GM19328 (cell line): Measurements from ENCODE around the gene LRG1.
"Not testable (repeated sequence)": the region's sequence is repeated elsewhere in the genome, so short reads cannot be mapped to it uniquely, and the experiment has no call there.

Experiments used
- ATAC-seq: cut with Tn5 transposase; IDR thresholded peaks from one replicate; pipeline ENCODE4 v1.9.1; 2021; ENCODE audit warnings: mild to moderate bottlenecking, moderate library complexity; ENCODE audit not compliant: unreplicated experiment

The LRG1 gene

GRCh38 chr19:4529924-4530522 lies 9.8 kb downstream of the LRG1 start:
- no peak for ATAC-seq

- ATAC-seq = no peak
Observed at GRCh38 chr19:4528843-4529242, 11.0 kb downstream of the LRG1 start.

GRCh38 chr19:4527377-4527776 lies 12.5 kb downstream of the LRG1 start:
- not testable (repeated sequence) for ATAC-seq

- no peak for ATAC-seq
Observed at GRCh38 chr19:4525563-4526002, 14.3 kb downstream of the LRG1 start.

GRCh38 chr19:4524808-4525562 lies 14.9 kb downstream of the LRG1 start:
- no peak for ATAC-seq

- ATAC-seq = no peak
Observed at GRCh38 chr19:4523306-4524110, 16.3 kb downstream of the LRG1 start.

GRCh38 chr19:4522291-4523002 lies 17.4 kb downstream of the LRG1 start:
- ATAC-seq = no peak

- no peak for ATAC-seq
Observed at GRCh38 chr19:4521888-4522242, 18.0 kb downstream of the LRG1 start.

- no peak for ATAC-seq
Observed at GRCh38 chr19:4521170-4521887, 18.5 kb downstream of the LRG1 start.

- no peak for ATAC-seq
Observed at GRCh38 chr19:4519521-4520277, 20.1 kb downstream of the LRG1 start.

- ATAC-seq = no peak
Observed at GRCh38 chr19:4519172-4519496, 20.7 kb downstream of the LRG1 start.

- no peak for ATAC-seq
Observed at GRCh38 chr19:4518345-4519171, 21.3 kb downstream of the LRG1 start, which contains the start of gene PLIN4. TSS of gene PLIN4 (minus strand) at chr19:4518486. CDS start at chr19:4518272, 214 bp downstream.

- no peak for ATAC-seq
Observed at GRCh38 chr19:4517451-4518057, 22.3 kb downstream of the LRG1 start.

- ATAC-seq = no peak
Observed at GRCh38 chr19:4516939-4517300, 22.9 kb downstream of the LRG1 start.

GRCh38 chr19:4516199-4516938 lies 23.5 kb downstream of the LRG1 start:
- no peak for ATAC-seq

GRCh38 chr19:4515732-4516131 lies 24.1 kb downstream of the LRG1 start:
- ATAC-seq = no peak

GRCh38 chr19:4513248-4513647 lies 26.6 kb downstream of the LRG1 start:
- ATAC-seq = no peak

- ATAC-seq = no peak
Observed at GRCh38 chr19:4512070-4512469, 27.8 kb downstream of the LRG1 start.
